Measurements from ENCODE around the gene UBA3. TPM values are rescaled to one million over a fixed set of nuclear protein-coding genes. Genes with fewer than 3 reads are reported as not detected.

Gene UBA3
- total RNA-seq, 2 donors from 2014 or later: 68.0 to 95.2 TPM

Other genes starting within 250 kb of the UBA3 start
- gene TAFA4, start 147.8 kb downstream of the UBA3 start, total RNA-seq: not detected
- gene EOGT, start 66.7 kb downstream of the UBA3 start, total RNA-seq: 10 to 100 TPM; 15.5 to 24.4 TPM
- 10 to 100 TPM; 42.6 to 84.7 TPM for gene TMF1, start 28.0 kb downstream of the UBA3 start, total RNA-seq
- 100 to 1,000 TPM; 109 to 172 TPM for gene ARL6IP5, start 4.6 kb upstream of the UBA3 start, total RNA-seq
- not detected for gene LMOD3, start 42.2 kb upstream of the UBA3 start, total RNA-seq